GM19099 (cell line): ENCODE measurements around the gene DERA.

Experiments used
- POLR2A ChIP-seq: IDR thresholded peaks from 3 replicates; pipeline ENCODE4 v1.6.1; 2011; ENCODE audit warnings: low read depth; ENCODE audit not compliant: insufficient read length; ENCODE audit errors: extremely low read depth

Gene DERA

GRCh38 chr12:15936751-15937150 lies 25.6 kb downstream of the DERA start:
- no peak for TF ChIP-seq POLR2A

- TF ChIP-seq POLR2A, result no peak
Measured at GRCh38 chr12:15937902-15938301, 26.8 kb downstream of the DERA start.

DNA sequence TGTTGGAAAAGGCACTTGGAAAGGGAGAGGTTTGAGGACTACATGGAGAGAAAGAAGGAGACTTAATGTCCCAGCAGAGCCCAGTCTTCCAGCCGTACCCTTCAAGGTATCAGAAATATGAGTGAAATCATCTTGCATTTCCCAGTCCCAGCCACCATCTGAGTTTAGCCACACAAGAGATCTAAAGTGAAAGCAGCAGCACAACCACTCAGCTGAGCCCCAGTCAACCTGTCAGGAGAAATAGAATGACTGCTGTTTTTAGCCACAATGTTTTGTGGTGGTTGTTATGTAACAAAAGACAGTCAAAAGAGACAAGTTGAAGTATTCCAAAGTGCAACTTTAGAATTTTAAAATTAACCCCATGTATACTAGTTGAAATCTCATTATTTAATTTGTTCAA lies 28.0 kb downstream of the DERA start:
- no peak for TF ChIP-seq POLR2A

DNA sequence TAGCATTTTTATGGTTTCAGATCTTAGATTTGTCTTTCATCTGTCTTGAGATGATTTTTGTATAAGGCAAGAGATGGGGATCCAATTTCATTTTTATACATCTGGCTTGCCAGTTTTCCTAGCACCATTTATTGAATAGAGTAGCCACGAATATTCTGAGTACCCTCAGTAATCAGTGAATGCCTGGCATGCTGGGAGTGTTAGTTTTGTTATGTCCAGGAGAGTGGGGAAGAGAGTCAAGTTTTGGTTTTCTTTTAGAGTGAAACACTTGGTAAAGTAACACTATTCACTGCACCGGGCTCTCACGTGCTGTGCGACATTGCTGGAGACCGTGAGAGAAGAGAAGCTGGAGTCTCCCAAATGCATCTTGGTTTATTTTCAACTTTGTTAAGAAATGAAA lies 31.3 kb downstream of the DERA start:
- TF ChIP-seq POLR2A, result no peak

- TF ChIP-seq POLR2A, result no peak
Measured at GRCh38 chr12:15955281-15955680, 44.1 kb downstream of the DERA start.

GRCh38 chr12:15956010-15956409 lies 44.9 kb downstream of the DERA start:
- no peak for TF ChIP-seq POLR2A

- TF ChIP-seq POLR2A, result no peak
Measured at GRCh38 chr12:15956413-15957185, 45.5 kb downstream of the DERA start.

DNA sequence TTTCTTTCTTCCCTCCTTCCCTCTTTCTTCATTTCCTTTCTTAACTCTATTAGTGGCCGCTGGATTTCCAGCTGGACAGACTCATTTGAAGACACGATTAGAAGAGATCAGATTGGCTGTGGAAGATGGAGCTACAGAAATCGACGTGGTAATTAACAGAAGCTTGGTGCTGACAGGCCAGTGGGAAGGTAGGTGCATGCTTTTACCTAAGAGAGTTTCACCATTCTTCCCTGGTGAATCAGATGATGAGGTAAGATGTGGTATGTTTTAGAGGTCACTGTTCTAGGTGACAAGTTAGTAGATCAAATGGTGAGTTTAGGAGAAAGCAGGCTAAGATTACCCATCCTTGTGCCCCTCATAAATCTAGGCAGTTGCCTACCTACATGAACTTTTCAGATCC lies 51.6 kb downstream of the DERA start:
- TF ChIP-seq POLR2A, result no peak

GRCh38 chr12:15963271-15963670 lies 52.1 kb downstream of the DERA start:
- TF ChIP-seq POLR2A, result no peak

DNA sequence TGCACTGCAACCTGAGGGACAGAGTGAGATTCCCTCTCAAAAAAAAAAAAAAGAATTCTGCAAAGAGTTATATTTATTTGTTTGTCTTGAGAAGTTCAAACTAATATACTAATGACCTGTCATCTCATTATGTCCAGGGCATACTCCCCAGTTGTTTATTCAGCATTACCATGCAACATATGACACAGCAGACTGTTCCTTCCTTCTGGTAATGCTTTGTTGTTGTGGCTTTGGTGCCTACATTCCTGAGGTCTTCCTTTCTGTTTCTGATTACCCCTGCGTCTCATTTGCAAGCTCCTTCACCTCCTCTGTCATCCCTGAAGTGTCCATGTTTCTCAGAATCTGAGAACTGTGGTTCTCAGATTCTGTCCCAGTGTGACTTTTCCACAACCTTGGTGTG lies 55.3 kb downstream of the DERA start:
- TF ChIP-seq POLR2A, result no peak

- no peak for TF ChIP-seq POLR2A
Measured at GRCh38 chr12:15971211-15971610, 60.1 kb downstream of the DERA start.

DNA sequence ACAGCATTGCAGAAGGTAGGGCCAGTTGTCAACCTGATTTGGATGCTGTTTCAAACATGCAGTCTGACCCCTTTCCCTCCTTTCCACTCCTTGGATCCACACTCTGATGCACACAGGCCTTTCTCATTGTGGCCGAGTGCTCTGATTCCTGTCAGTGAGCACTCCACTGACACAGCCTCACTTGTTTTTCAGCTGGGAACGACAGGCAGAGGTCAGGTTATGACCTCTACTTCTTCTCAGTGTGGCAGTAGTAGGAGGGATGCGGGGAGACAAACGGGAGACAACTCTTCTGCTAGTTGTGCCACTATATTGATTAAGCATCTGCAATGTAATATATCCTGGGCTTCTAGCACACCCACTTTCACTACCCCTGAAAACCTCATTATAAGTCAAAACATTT lies 61.8 kb downstream of the DERA start:
- no peak for TF ChIP-seq POLR2A

DNA sequence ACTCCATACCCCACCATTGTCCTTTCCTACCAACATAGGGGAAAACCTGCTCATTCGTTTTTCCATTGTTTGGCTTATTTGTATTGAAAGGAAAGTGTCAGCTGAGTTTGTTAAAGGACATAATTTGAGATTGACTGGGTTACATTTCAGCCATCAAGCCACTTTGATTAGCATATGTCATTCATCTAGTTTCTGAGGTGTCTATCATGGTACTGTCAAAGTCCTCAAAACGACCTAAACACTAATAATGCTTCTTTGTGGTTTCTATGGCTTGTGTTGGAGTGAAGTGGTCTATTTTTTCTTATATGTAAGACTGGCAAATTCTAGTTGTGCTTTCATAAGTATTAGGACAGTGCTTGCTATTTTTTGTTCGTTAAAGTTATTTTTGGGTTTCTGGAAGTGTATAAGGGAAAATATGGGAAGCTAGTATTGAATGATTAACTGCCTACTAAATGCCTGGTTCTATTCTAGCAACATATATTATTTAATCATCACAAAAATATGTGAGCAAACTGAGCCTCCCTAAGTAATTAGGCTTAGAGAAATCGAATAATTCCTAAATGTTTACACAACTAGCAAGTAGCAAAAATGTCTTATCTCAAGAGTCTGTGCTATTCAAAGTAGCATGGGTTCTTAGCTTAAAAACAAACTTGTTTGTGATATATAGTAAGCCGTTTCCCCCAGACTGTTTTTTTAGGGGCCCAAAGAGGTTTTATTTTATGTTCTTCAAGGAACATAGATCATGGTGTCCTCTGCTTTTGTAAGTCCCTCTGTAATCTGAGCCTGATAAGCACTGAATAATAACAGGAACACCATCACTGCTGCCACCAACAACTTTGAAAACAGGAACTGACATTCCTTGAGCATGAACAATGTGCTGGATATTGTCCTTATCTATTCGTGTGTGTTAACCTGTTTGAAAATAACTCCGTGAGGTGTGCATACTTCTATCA lies 67.1 kb downstream of the DERA start:
- no peak for TF ChIP-seq POLR2A

GRCh38 chr12:15979096-15980092 lies 68.3 kb downstream of the DERA start:
- TF ChIP-seq POLR2A, result no peak

DNA sequence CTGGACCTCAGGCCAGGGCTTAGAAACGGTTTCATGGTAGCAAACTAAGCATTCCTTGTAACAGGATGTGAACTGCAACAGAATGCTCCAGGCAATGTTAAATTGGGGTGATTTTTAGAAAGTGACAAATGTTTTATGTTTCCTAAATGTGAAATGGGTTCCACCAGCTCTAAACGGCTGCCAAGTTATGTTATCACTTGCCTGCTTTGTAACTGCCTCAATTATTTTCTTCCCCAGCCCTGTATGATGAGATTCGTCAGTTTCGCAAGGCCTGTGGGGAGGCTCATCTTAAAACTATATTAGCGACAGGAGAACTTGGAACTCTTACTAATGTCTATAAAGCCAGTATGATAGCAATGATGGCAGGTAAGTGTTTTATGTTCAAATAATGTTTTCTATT lies 70.9 kb downstream of the DERA start:
- TF ChIP-seq POLR2A, result no peak
